ENCODE results near the gene NUB1. TPM values are rescaled to one million over a fixed set of nuclear protein-coding genes. Genes with fewer than 3 reads are reported as not detected.
A peak's percentile ranks its signal among the peaks of the same experiment; 100 is the strongest.

NUB1 gene
- total RNA-seq, 2 donors from 2014 or later, result 36.8 to 43.8 TPM

DNA sequence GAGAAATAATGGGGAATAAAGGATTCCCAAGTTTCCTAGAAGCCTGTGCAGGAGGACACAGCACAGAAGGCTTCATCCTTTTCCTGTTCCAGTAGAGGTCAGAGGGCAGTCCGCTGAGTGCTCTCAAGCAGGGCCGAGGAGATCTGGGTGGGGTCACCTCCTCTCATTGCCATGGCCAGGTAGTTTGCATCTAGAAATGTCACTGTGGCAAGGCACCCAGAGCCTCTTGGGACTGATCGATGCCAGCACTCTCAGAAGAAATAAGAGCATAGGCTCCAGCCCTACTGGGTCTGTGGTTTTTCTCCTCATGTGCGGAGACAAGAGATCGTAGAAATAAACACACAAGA, 7.9 kb downstream of the NUB1 start:
- no peak for TF ChIP-seq POLR2A (IDR thresholded peaks at IDR 0.05)
- TF ChIP-seq, protein P1, sequence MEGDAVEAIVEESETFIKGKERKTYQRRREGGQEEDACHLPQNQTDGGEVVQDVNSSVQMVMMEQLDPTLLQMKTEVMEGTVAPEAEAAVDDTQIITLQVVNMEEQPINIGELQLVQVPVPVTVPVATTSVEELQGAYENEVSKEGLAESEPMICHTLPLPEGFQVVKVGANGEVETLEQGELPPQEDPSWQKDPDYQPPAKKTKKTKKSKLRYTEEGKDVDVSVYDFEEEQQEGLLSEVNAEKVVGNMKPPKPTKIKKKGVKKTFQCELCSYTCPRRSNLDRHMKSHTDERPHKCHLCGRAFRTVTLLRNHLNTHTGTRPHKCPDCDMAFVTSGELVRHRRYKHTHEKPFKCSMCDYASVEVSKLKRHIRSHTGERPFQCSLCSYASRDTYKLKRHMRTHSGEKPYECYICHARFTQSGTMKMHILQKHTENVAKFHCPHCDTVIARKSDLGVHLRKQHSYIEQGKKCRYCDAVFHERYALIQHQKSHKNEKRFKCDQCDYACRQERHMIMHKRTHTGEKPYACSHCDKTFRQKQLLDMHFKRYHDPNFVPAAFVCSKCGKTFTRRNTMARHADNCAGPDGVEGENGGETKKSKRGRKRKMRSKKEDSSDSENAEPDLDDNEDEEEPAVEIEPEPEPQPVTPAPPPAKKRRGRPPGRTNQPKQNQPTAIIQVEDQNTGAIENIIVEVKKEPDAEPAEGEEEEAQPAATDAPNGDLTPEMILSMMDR (IDR thresholded peaks at IDR 0.05), result no peak
- Histone ChIP-seq H3K36me3 (replicated peaks in 1 of 2; ENCODE audit: insufficient read depth in 1 of 2, low read depth in 2 of 2) (peaks cover 0 to 16% of the 10 kb centered on the region in 2 donors), H3K4me3 (peak overlapping the region in 1 of 2 donors; percentile 9), H3K27me3 (no peaks in the 10 kb centered on the region), H3K4me1 (peaks cover 26% of the 10 kb centered on the region), H3K27ac (peak overlapping the region; percentile 55 to 95 (median 76)), H3K9me3 (no peaks in the 10 kb centered on the region)
- WGBS, 2 donors, result 22 to 23% methylated on average over 5 of the region's 5 CpGs
- DNase-seq (peak in 3 of 4 donors; percentile 20 to 24 (median 21)), ATAC-seq (peak; percentile 34)
- intact Hi-C loops (cut with DNase I), result no loop called here

- no peak overlapping the region for H3K4me3 ChIP-seq
- WGBS, 2 donors, result 47 to 56% methylated on average over 8 of the region's 8 CpGs
- H3K4me1 ChIP-seq, result peaks cover 21% of the 10 kb centered on the region
- ATAC-seq, result no peak
- TF ChIP-seq, protein P1 (IDR thresholded peaks at IDR 0.05), result no peak
- no peak for TF ChIP-seq POLR2A (IDR thresholded peaks at IDR 0.05)
- intact Hi-C loops (cut with DNase I), result loop anchor here (5.0 kb wide), 1 partner anchor 34 kb away; no protein-coding TSS in a partner anchor
- DNase-seq, result no peak
- peak overlapping the region in 1 of 4 donors; percentile 95 for H3K27ac ChIP-seq
- no peaks in the 10 kb centered on the region for H3K27me3 ChIP-seq
- peaks cover 0 to 16% of the 10 kb centered on the region in 2 donors for H3K36me3 ChIP-seq (replicated peaks in 1 of 2; ENCODE audit: insufficient read depth in 1 of 2, low read depth in 2 of 2)
- no peaks in the 10 kb centered on the region for H3K9me3 ChIP-seq
These were observed 9.4 kb downstream of the NUB1 start for GRCh38 chr7:151351027-151351426.

DNA sequence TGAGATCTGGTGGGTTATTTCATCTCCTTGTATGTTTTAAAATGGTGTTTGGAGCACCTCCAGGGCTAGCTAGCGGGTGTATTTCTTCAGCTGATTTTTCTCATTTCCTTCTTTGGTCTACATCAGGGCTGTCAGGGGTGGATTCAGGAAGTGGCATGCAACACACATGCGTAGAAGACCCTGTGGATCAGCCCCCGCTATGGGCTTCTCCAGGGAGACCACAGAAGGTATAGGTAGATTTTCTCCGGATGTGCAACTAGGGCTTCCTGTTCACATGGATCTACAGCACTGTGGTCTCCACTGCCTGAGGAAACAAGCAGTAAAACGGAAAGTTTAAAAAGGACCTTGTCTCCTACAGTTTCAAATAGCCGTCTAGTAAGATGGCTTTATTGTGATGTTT, 10.4 kb downstream of the NUB1 start:
- no peaks in the 10 kb centered on the region for H3K27me3 ChIP-seq
- no peak for ATAC-seq
- peaks cover 0 to 17% of the 10 kb centered on the region in 2 donors for H3K36me3 ChIP-seq (replicated peaks in 1 of 2; ENCODE audit: insufficient read depth in 1 of 2, low read depth in 2 of 2)
- whole genome bisulfite sequencing, 2 donors, result 65 to 89% methylated on average over 6 of the region's 6 CpGs
- no peak overlapping the region for H3K4me3 ChIP-seq
- no peaks in the 10 kb centered on the region for H3K9me3 ChIP-seq
- no peak for DNase-seq
- intact Hi-C loops (cut with DNase I), result loop anchor here (5.0 kb wide), 1 partner anchor 35 kb away; no protein-coding TSS in a partner anchor
- peaks cover 14% of the 10 kb centered on the region for H3K4me1 ChIP-seq
- TF ChIP-seq POLR2A (IDR thresholded peaks at IDR 0.05), result no peak
- no peak overlapping the region for H3K27ac ChIP-seq

DNA sequence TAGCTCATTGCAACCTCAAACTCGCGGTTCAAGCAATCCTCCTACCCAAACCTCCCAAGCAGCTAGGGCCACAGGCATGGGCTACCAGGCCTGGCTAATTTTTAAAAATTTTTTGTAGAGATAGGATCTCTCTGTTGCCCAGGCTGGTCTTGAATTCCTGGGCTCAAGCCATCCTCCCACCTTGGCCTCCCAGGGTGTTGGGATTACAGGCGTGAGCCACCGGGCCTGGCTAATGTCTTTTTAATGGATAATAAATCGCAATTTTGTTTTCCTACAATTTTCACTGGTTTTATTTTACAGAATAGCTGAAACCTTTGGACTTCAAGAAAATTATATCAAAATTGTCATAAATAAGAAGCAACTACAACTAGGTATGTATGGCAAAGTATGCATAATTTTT, 10.9 kb downstream of the NUB1 start:
- no peak for DNase-seq
- ATAC-seq, result no peak
- Histone ChIP-seq H3K27me3 (no peaks in the 10 kb centered on the region), H3K9me3 (no peaks in the 10 kb centered on the region), H3K36me3 (replicated peaks in 1 of 2; ENCODE audit: insufficient read depth in 1 of 2, low read depth in 2 of 2) (peaks cover 0 to 23% of the 10 kb centered on the region in 2 donors), H3K27ac (no peak overlapping the region), H3K4me1 (peaks cover 14% of the 10 kb centered on the region), H3K4me3 (no peak overlapping the region)
- intact Hi-C loops (cut with DNase I), result loop anchor here (5.0 kb wide), 1 partner anchor 35 kb away; no protein-coding TSS in a partner anchor
- 69 to 88% methylated on average over 5 of the region's 5 CpGs for WGBS, 2 donors
- TF ChIP-seq, protein P1 (IDR thresholded peaks at IDR 0.05), result no peak
- no peak for TF ChIP-seq POLR2A (IDR thresholded peaks at IDR 0.05)

- no peak overlapping the region for H3K4me3 ChIP-seq
- intact Hi-C loops (cut with DNase I), result no loop called here
- 86 to 93% methylated on average over 3 of the region's 3 CpGs for WGBS, 2 donors
- TF ChIP-seq, protein P1 (IDR thresholded peaks at IDR 0.05), result no peak
- TF ChIP-seq POLR2A (IDR thresholded peaks at IDR 0.05), result no peak
- H3K27me3 ChIP-seq, result no peaks in the 10 kb centered on the region
- no peaks in the 10 kb centered on the region for H3K4me1 ChIP-seq
- DNase-seq, result no peak
- H3K9me3 ChIP-seq, result no peaks in the 10 kb centered on the region
- ATAC-seq, result no peak
- H3K27ac ChIP-seq, result no peak overlapping the region
- H3K36me3 ChIP-seq (replicated peaks in 1 of 2; ENCODE audit: insufficient read depth in 1 of 2, low read depth in 2 of 2), result peaks cover 16 to 34% of the 10 kb centered on the region in 2 donors
These were observed 19.8 kb downstream of the NUB1 start for GRCh38 chr7:151361193-151361959.
